Endodermal cell (in vitro differentiated cells): ENCODE results near the gene EMD. TPM values are rescaled to one million over a fixed set of nuclear protein-coding genes. Genes with fewer than 3 reads are reported as not detected.

Source experiments
- DNase-seq: peaks from one replicate; pipeline ENCODE4 v3.0.0-alpha.2; 2017
- H3K27ac ChIP-seq: 2 replicates; pipeline ENCODE4 v1.5.1; 2013; ENCODE audit warnings: mild to moderate bottlenecking, low read depth, low read length, moderate library complexity
- H3K27me3 ChIP-seq: 2 replicates; pipeline ENCODE4 v1.6.1; 2013; ENCODE audit warnings: mild to moderate bottlenecking, low read length, moderate library complexity; ENCODE audit not compliant: insufficient read depth, control insufficient read depth, poor library complexity, severe bottlenecking
- H3K36me3 ChIP-seq: 2 replicates; pipeline ENCODE4 v1.7.0; 2013; ENCODE audit warnings: mild to moderate bottlenecking, low read length, moderate library complexity; ENCODE audit not compliant: control insufficient read depth, insufficient read depth
- H3K4me1 ChIP-seq: one replicate; pipeline ENCODE4 v1.7.0; 2013; ENCODE audit warnings: low read length; ENCODE audit not compliant: control insufficient read depth, insufficient read depth
- H3K4me3 ChIP-seq: 2 replicates; pipeline ENCODE4 v1.5.1; 2013; ENCODE audit warnings: mild to moderate bottlenecking, low read length, moderate library complexity
- H3K9ac ChIP-seq: 2 replicates; pipeline ENCODE4 v1.6.1; 2013; ENCODE audit warnings: mild to moderate bottlenecking, low read length, moderate library complexity; ENCODE audit not compliant: poor library complexity, severe bottlenecking; ENCODE audit errors: extremely low read depth
- H3K9me3 ChIP-seq: 2 replicates; pipeline ENCODE4 v1.6.1; 2013; ENCODE audit warnings: mild to moderate bottlenecking, low read length, moderate library complexity; ENCODE audit not compliant: control insufficient read depth
- H3K27ac Mint-ChIP-seq: 2 replicates; pipeline ENCODE4 v1.8.0; 2020; ENCODE audit warnings: mixed read lengths
- H3K27me3 Mint-ChIP-seq: 2 replicates; pipeline ENCODE4 v1.8.0; 2021; ENCODE audit warnings: mild to moderate bottlenecking, mixed read lengths; ENCODE audit not compliant: insufficient read depth
- H3K36me3 Mint-ChIP-seq: 2 replicates; pipeline ENCODE4 v1.8.0; 2020; ENCODE audit warnings: low read depth, mixed read lengths
- H3K4me1 Mint-ChIP-seq: 2 replicates; pipeline ENCODE4 v1.8.0; 2020; ENCODE audit warnings: mixed read lengths
- H3K4me3 Mint-ChIP-seq: 2 replicates; pipeline ENCODE4 v1.8.0; 2020; ENCODE audit warnings: mild to moderate bottlenecking, moderate library complexity, mixed read lengths
- H3K9me3 Mint-ChIP-seq: 2 replicates; pipeline ENCODE4 v1.8.0; 2020; ENCODE audit warnings: mild to moderate bottlenecking, mixed read lengths
- WGBS, 2 experiments: methylation state at CpG; one replicate each; pipeline versions ENCODE4 v1.1.5 to v1.1.7; 2013; ENCODE audit warnings: missing lambda C conversion rate in 2 of 2, mixed read lengths in 1 of 2; ENCODE audit not compliant: insufficient coverage in 1 of 2, insufficient read length in 1 of 2; 5-methylcytosine and 5-hydroxymethylcytosine counted together
- total RNA-seq, 2 donors: library from RNA; stranded (reverse); fragmentation: NEBNext Ultra II Directional in 1 of 2; extraction: Animal tissue kit (Norgen Biotek cat#: 25700) in 1 of 2; gene quantifications; 2 replicates in 1 of 2; 3 replicates in 1 of 2; pipeline ENCODE4 v1.2.1, GENCODE V29; 2021
- TF ChIP-seq, protein P1 (sequence below): fragments of 200-600 bp; sonication (generic); conservative IDR thresholded peaks from 2 replicates; pipeline ENCODE4 v1.5.0; 2021; ENCODE audit warnings: antibody characterized with exemption, mild to moderate bottlenecking

EMD gene
- total RNA-seq, 2 donors from 2014 or later: 60.3 to 76.4 TPM

DNA sequence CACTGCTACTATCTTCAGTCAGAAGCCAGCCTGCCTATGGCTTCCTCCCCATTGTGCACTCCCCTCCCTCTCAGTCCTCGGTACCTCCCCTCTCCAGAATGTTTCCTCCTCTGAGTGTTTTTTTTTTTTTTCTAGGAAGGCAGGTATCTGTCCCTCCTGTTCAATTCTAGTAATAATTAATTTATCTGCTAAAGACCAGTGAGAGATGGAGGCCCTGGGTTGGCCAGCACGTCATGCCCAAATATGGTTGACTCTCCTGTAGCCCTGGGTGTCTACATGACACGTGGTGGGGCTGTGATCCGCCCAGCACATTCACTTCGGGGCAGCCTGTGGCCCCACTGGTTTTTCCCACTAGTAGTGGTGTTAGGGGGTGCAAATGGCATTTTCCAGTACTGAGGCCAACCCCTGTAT, 6.5 kb upstream of the EMD start:
- peak overlapping the region; percentile 92 for H3K4me3 Mint-ChIP-seq
- 56% methylated on average over 4 of the region's 5 CpGs; no CpG with 5 or more reads in 1 of the 2 experiments for WGBS, 2 experiments
- no peak for DNase-seq
- Histone ChIP-seq H3K9me3 (no peaks in the 10 kb centered on the region), H3K36me3 (peaks cover 20% of the 10 kb centered on the region), H3K4me3 (peak overlapping the region; percentile 77), H3K9ac (no peak overlapping the region), H3K4me1 (no peaks in the 10 kb centered on the region), H3K27ac (no peak overlapping the region), H3K27me3 (no peaks in the 10 kb centered on the region)
- peaks cover 49% of the 10 kb centered on the region for H3K9me3 Mint-ChIP-seq
- H3K36me3 Mint-ChIP-seq: peaks cover 9% of the 10 kb centered on the region
- H3K27ac Mint-ChIP-seq: peak overlapping the region; percentile 70
- H3K27me3 Mint-ChIP-seq: peaks cover 16% of the 10 kb centered on the region
- TF ChIP-seq, protein P1, sequence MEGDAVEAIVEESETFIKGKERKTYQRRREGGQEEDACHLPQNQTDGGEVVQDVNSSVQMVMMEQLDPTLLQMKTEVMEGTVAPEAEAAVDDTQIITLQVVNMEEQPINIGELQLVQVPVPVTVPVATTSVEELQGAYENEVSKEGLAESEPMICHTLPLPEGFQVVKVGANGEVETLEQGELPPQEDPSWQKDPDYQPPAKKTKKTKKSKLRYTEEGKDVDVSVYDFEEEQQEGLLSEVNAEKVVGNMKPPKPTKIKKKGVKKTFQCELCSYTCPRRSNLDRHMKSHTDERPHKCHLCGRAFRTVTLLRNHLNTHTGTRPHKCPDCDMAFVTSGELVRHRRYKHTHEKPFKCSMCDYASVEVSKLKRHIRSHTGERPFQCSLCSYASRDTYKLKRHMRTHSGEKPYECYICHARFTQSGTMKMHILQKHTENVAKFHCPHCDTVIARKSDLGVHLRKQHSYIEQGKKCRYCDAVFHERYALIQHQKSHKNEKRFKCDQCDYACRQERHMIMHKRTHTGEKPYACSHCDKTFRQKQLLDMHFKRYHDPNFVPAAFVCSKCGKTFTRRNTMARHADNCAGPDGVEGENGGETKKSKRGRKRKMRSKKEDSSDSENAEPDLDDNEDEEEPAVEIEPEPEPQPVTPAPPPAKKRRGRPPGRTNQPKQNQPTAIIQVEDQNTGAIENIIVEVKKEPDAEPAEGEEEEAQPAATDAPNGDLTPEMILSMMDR: no peak
- H3K4me1 Mint-ChIP-seq: no peaks in the 10 kb centered on the region

DNA sequence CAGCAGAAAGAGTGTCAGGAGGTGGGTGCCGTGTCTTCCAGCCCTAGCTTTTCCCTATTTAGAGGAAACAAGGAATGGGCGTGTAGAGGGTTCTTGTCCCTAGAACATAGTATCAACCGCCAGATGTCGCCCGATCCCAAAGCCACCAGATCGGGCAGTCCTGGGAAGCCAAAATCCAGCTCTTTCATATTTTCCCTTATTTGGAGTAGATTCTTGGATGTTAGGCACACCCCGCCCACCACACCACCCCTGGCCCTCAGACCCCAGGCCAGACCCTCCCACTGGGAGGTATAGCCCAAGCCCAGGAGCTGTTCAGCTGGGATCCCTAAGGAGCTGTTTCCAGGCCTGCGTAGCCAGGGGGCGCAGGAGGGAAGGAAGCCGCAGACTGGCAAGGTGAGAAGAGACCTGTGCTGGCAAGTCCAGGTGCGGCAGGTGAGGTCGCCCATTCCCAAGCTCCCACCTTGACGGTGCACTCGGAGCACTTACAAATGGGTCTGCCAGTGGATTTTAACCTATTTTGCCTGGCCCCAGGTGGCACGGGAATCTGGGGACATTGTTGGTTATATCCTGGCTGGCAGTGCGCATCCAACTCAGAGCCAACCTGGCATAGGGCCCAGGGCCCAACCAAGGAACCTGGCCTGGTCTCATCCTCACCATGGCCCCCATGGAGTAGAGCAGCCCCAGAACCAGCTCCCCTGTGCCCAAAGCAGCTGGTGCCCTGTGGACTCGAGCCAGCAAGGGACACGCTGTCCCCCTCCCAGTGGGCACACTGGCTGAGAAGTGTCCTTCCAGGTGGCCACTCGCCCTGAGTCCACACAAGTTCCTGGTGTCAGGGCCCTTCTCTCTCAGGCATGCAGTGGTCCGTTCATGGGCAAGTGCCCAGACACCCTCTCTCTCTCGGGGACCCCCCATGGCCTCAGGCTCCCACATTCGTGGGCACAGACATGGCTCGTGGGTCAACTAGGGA, 5.5 kb upstream of the EMD start:
- H3K4me1 ChIP-seq: no peaks in the 10 kb centered on the region
- H3K27ac ChIP-seq: no peak overlapping the region
- peak overlapping the region; percentile 6 for H3K9ac ChIP-seq
- no peak overlapping the region for H3K27ac Mint-ChIP-seq
- TF ChIP-seq, protein P1: peak; percentile 84
- H3K27me3 Mint-ChIP-seq: peaks cover 16% of the 10 kb centered on the region
- no peaks in the 10 kb centered on the region for H3K9me3 ChIP-seq
- 23 to 32% methylated on average over 8 to 22 of the region's 23 CpGs for WGBS, 2 experiments
- no peaks in the 10 kb centered on the region for H3K4me1 Mint-ChIP-seq
- peak; percentile 92 for DNase-seq
- H3K27me3 ChIP-seq: no peaks in the 10 kb centered on the region
- H3K36me3 ChIP-seq: peaks cover 10% of the 10 kb centered on the region
- peaks cover 44% of the 10 kb centered on the region for H3K9me3 Mint-ChIP-seq
- peaks cover 6% of the 10 kb centered on the region for H3K36me3 Mint-ChIP-seq
- peak overlapping the region; percentile 45 for H3K4me3 Mint-ChIP-seq
- H3K4me3 ChIP-seq: peak overlapping the region; percentile 77

- H3K36me3 Mint-ChIP-seq: peaks cover 6% of the 10 kb centered on the region
- no peaks in the 10 kb centered on the region for H3K4me1 Mint-ChIP-seq
- Histone ChIP-seq H3K9ac (peak within 1 kb of the TSS; percentile 6), H3K9me3 (no peaks in the 10 kb centered on the region), H3K27me3 (no peaks in the 10 kb centered on the region), H3K27ac (no peak within 1 kb of the TSS), H3K4me3 (peak within 1 kb of the TSS; percentile 77), H3K36me3 (peaks cover 9% of the 10 kb centered on the region), H3K4me1 (no peaks in the 10 kb centered on the region)
- 9% methylated on average over 78 of the region's 95 CpGs; no CpG with 5 or more reads in 1 of the 2 experiments for WGBS, 2 experiments
- H3K27ac Mint-ChIP-seq: no peak within 1 kb of the TSS
- peaks cover 44% of the 10 kb centered on the region for H3K9me3 Mint-ChIP-seq
- H3K4me3 Mint-ChIP-seq: peak within 1 kb of the TSS; percentile 45
- TF ChIP-seq, protein P1: peak; percentile 23
- peak; percentile 83 for DNase-seq
- peaks cover 16% of the 10 kb centered on the region for H3K27me3 Mint-ChIP-seq
Observed at GRCh38 chrX:154374313-154375155, 4.6 kb upstream of the EMD start, which contains the start of gene FLNA. Gene FLNA, minus strand, starts transcription at chrX:154374634. Its CDS starts 3,389 bp downstream, at chrX:154371245.
